Nephron (organoid): ENCODE measurements around the gene TNS3.

Source experiments
- H3K27ac Mint-ChIP-seq, 3 experiments: 2 replicates each; pipeline ENCODE4 v1.8.0; 2020; ENCODE audit warnings: mixed read lengths in 3 of 3, mild to moderate bottlenecking in 2 of 3, moderate library complexity in 1 of 3
- H3K27me3 Mint-ChIP-seq: 2 replicates; pipeline ENCODE4 v1.8.0; 2021; ENCODE audit warnings: low read depth, mild to moderate bottlenecking, moderate library complexity, mixed read lengths
- H3K36me3 Mint-ChIP-seq: 2 replicates; pipeline ENCODE4 v1.8.0; 2020; ENCODE audit warnings: low read depth, mixed read lengths
- H3K4me1 Mint-ChIP-seq: 2 replicates; pipeline ENCODE4 v1.8.0; 2020; ENCODE audit warnings: mixed read lengths
- H3K4me3 Mint-ChIP-seq, 3 experiments: 2 replicates each; pipeline ENCODE4 v1.8.0; 2020; ENCODE audit warnings: mild to moderate bottlenecking in 3 of 3, mixed read lengths in 3 of 3, moderate library complexity in 2 of 3
- H3K9me3 Mint-ChIP-seq: 2 replicates; pipeline ENCODE4 v1.8.0; 2020; ENCODE audit warnings: mixed read lengths
- TF ChIP-seq, protein P1 (sequence below), 3 experiments: fragments of 200-600 bp; sonication (generic); IDR thresholded peaks; one replicate each; pipeline ENCODE4 v1.5.0; 2021; ENCODE audit warnings: antibody characterized with exemption in 3 of 3; ENCODE audit not compliant: unreplicated experiment in 3 of 3

Gene TNS3

DNA sequence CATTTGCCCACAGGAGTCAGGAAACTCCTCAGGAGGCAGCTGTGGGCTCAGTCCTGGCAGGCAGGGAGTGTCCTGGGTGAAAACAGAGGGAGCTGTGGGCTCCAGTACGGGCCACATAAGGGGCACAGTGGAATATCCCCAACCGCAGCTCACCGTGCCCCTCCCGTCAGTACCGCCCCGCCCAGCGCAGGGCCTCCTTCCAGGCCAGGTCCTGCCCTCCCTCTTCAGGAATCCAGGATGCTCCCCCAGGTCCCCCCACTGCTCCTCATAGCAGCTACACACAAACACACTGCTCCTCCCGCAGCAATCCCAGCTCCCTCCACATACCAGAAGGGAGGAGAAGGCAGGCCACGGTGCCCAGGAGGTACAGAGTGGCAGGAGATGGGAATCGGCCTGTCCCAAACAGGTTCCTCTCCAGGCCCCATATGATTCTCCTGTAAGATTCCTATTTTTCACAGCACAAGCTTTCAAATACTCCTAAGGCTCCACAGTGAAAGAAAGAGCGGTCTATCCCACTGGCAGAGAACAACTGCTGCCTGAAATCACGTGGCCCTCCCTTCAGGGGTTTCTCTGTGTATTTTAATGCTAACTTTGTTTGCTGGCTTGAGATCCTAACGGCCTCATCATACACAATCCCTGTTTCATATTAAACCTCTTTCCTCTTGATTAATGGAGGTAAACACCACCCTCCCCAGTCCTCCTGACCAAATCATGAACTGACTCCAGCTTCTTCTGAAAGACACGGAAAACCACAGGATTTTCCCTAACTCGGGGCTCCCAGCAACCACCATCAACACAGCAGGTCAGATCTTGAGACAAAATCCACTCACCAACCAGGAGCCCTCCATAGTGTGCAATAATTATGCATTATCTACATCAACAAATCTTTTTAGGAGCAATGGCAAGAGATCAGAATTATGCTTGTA is 178.7 kb downstream of the TNS3 start:
- peaks cover 62% of the 10 kb centered on the region for H3K36me3 Mint-ChIP-seq
- H3K9me3 Mint-ChIP-seq = no peaks in the 10 kb centered on the region

DNA sequence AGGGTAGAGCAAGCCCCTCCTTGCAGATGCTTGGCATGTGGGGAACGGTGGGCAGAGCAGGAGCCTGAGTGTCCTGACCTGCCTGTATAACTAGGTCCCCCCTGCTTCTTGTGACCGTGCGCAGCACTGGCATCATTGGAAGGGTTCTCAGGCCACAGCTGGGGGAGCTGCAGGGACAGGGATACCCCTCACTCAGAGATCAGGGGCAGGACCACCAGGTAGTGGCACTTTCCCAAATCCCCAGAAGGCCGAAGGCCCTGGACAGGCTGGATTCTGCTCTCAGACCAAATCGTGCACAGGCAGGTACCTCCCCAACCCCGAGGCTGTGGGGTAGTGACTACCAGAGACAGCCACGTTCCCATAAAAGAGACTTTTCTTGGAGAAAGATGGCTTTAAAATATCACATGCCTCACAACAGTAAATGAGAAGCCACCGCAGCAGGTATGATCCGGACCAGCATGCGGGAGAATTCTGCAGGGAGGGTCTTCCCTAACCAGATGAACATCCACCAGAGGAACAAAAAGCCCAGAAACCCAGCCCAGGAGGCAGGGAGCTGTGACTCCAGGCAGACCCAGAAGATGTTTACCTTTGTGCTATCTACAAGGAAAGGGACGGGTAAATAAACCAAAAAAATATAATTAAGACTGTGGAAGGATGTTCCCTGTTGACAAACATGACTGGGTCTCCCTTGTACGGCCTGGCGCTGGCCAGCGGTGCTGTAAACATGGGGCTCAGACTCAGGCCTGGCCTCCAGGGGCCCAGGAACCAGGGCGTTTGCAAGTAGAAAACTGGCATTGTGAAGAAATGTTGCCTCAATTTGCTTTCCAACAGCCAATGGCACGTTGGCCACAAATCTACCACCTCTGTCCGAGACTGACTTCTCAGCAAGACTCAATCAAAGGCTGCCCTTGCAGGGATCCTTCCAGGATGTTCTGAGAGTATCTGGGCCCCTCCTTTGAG is 180.0 kb downstream of the TNS3 start:
- Mint-ChIP-seq H3K9me3 (no peaks in the 10 kb centered on the region), H3K27ac (peak overlapping the region; percentile 59 to 88 (median 63)), H3K36me3 (peaks cover 64% of the 10 kb centered on the region)

More for the DNA sequence above, 178.7 kb downstream of the TNS3 start:
- TF ChIP-seq, protein P1, sequence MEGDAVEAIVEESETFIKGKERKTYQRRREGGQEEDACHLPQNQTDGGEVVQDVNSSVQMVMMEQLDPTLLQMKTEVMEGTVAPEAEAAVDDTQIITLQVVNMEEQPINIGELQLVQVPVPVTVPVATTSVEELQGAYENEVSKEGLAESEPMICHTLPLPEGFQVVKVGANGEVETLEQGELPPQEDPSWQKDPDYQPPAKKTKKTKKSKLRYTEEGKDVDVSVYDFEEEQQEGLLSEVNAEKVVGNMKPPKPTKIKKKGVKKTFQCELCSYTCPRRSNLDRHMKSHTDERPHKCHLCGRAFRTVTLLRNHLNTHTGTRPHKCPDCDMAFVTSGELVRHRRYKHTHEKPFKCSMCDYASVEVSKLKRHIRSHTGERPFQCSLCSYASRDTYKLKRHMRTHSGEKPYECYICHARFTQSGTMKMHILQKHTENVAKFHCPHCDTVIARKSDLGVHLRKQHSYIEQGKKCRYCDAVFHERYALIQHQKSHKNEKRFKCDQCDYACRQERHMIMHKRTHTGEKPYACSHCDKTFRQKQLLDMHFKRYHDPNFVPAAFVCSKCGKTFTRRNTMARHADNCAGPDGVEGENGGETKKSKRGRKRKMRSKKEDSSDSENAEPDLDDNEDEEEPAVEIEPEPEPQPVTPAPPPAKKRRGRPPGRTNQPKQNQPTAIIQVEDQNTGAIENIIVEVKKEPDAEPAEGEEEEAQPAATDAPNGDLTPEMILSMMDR (IDR thresholded peaks at IDR 0.05; ENCODE audit: unreplicated experiment in 3 of 3) = no peak
- no peaks in the 10 kb centered on the region for H3K27me3 Mint-ChIP-seq
- peaks cover 40% of the 10 kb centered on the region for H3K4me1 Mint-ChIP-seq
- H3K27ac Mint-ChIP-seq = peak overlapping the region; percentile 54 to 63 (median 59)
- H3K4me3 Mint-ChIP-seq = peak overlapping the region in 2 of 3 experiments; percentile 3

DNA sequence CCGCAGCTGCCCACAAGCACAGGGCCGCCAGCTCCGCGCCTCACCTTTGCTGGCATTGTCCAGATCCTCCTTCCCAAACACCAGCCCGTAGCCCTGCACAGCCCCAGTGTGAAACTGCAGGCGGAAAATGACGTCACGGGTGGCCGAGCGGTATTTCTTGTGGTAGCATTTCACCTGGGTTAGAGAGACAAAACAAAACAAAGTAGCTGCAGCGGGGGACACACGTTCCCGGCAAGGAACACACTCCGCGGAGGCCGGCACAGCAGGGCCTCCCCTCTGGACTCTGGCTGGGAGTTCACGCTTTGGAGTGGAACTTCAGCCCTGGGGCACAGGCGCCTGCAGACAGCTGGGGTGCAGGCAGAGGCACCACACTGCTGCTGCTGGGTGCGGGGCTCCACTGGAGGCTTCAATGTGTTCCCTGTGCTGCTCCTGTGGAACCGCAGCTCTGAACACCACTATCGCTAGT is 181.1 kb downstream of the TNS3 start:
- no peak overlapping the region for H3K27ac Mint-ChIP-seq
- H3K9me3 Mint-ChIP-seq = no peaks in the 10 kb centered on the region
- no peak overlapping the region for H3K4me3 Mint-ChIP-seq
- no peaks in the 10 kb centered on the region for H3K27me3 Mint-ChIP-seq
- peaks cover 67% of the 10 kb centered on the region for H3K36me3 Mint-ChIP-seq
- H3K4me1 Mint-ChIP-seq = peaks cover 22% of the 10 kb centered on the region
- TF ChIP-seq, protein P1 (IDR thresholded peaks at IDR 0.05; ENCODE audit: unreplicated experiment in 3 of 3) = no peak

More for the DNA sequence above, 180.0 kb downstream of the TNS3 start:
- peaks cover 33% of the 10 kb centered on the region for H3K4me1 Mint-ChIP-seq
- H3K4me3 Mint-ChIP-seq = no peak overlapping the region
- H3K27me3 Mint-ChIP-seq = no peaks in the 10 kb centered on the region
- TF ChIP-seq, protein P1 (IDR thresholded peaks at IDR 0.05; ENCODE audit: unreplicated experiment in 3 of 3) = no peak

DNA sequence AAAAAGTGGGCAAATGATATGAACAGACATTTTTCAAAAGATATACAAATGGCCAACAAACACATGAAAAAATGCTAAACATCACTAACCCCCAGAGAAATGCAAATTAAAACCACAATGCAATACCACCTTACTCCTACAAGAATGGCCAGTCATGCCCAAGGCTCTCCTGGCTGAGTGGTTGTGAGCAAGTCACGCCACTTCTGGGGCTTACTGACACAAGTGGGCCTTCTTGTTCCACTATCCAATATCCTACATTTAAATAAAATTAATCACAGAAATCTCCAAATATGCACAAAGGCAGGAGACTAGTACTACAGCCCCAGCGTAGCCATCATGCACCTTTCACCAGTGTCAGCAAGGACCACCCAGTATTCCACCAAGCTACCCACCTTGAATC is 181.9 kb downstream of the TNS3 start:
- H3K4me3 Mint-ChIP-seq = no peak overlapping the region
- H3K27me3 Mint-ChIP-seq = no peaks in the 10 kb centered on the region
- no peaks in the 10 kb centered on the region for H3K9me3 Mint-ChIP-seq
- H3K4me1 Mint-ChIP-seq = peaks cover 18% of the 10 kb centered on the region
- TF ChIP-seq, protein P1 (IDR thresholded peaks at IDR 0.05; ENCODE audit: unreplicated experiment in 3 of 3) = no peak
- no peak overlapping the region for H3K27ac Mint-ChIP-seq
- peaks cover 69% of the 10 kb centered on the region for H3K36me3 Mint-ChIP-seq

DNA sequence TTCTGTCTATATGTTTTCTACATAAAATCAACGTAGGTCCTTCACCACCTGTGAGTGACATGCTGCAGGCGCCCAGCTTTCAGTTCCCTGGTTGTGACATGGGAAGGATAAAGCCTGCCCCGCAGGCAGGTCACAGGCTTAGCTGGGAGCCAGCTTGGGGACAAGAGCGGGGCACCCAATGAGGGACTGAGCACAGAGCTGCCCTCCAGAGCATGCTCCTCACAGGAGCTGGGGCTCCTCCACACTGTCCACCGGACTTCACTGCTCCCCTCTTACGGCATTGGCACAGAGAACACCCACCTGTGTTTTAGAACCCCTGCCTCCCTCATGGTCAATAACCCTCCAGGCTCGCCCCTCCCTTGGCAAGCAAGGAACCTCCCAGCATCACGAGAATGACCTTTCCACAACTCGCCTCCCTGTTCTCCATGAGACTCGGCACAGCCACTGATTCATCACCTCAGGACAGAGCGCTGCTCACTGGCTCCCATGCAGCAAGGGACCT is 187.1 kb downstream of the TNS3 start:
- H3K4me1 Mint-ChIP-seq = peaks cover 24% of the 10 kb centered on the region
- H3K36me3 Mint-ChIP-seq = peaks cover 84% of the 10 kb centered on the region
- H3K27ac Mint-ChIP-seq = peak overlapping the region in 2 of 3 experiments; percentile 15 to 30
- no peak overlapping the region for H3K4me3 Mint-ChIP-seq
- TF ChIP-seq, protein P1 (IDR thresholded peaks at IDR 0.05; ENCODE audit: unreplicated experiment in 3 of 3) = no peak
- H3K9me3 Mint-ChIP-seq = no peaks in the 10 kb centered on the region
- H3K27me3 Mint-ChIP-seq = peaks cover 3% of the 10 kb centered on the region
